ENCODE results near the gene XCL2.

DNA sequence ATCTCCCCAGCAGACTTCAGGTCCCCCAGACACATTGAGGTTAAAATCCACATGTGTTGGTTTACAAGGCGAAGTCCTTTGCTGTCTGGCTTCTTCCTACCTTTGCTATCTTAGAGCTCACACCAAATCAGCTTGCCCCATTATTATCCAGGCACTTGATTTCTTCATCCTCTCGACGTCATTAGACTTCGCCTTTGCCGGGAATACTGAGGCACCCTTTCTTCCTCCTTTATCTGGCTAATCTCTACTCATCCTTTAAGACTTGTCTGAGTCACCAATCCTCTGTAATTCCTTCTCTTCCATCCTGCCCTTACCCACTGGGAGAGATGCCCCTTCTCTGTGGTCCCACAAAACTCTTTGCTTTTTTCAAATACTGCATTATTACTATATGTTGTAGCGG, 9.2 kb upstream of the XCL2 start:
- TF ChIP-seq, protein P1, sequence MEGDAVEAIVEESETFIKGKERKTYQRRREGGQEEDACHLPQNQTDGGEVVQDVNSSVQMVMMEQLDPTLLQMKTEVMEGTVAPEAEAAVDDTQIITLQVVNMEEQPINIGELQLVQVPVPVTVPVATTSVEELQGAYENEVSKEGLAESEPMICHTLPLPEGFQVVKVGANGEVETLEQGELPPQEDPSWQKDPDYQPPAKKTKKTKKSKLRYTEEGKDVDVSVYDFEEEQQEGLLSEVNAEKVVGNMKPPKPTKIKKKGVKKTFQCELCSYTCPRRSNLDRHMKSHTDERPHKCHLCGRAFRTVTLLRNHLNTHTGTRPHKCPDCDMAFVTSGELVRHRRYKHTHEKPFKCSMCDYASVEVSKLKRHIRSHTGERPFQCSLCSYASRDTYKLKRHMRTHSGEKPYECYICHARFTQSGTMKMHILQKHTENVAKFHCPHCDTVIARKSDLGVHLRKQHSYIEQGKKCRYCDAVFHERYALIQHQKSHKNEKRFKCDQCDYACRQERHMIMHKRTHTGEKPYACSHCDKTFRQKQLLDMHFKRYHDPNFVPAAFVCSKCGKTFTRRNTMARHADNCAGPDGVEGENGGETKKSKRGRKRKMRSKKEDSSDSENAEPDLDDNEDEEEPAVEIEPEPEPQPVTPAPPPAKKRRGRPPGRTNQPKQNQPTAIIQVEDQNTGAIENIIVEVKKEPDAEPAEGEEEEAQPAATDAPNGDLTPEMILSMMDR (IDR thresholded peaks at IDR 0.05), result no peak
- TF ChIP-seq POLR2A (IDR thresholded peaks at IDR 0.05) (no peak), POLR2AphosphoS5 (IDR thresholded peaks at IDR 0.05) (no peak), EP300 (IDR thresholded peaks at IDR 0.05) (no peak)

All from sigmoid colon (tissue), 4 donors.